Occipital lobe (tissue), 2 donors: ENCODE results near the gene ZNF275. TPM values are rescaled to one million over a fixed set of nuclear protein-coding genes. Genes with fewer than 3 reads are reported as not detected.
"Not testable (repeated sequence)": the region's sequence is repeated elsewhere in the genome, so short reads cannot be mapped to it uniquely, and the experiment has no call there.

Experiments
- DNase-seq: peaks from one replicate; lab custom pipeline; 2025; lab: John Stamatoyannopoulos, UW
- total RNA-seq: library from RNA; depleted of rRNA; stranded (reverse); fragments of >200 nt; gene quantifications from one replicate; pipeline ENCODE4 v1.2.3, GENCODE V29; 2014

Gene ZNF275
- 7.8 TPM for total RNA-seq

GRCh38 chrX:153333821-153334653, at the start of gene ZNF275:
TSS of gene ZNF275 (plus strand) at chrX:153334153. CDS start at chrX:153336680, 2,527 bp downstream.
- peak; percentile 83 for DNase-seq

GRCh38 chrX:153285678-153286077, 48.3 kb upstream of the ZNF275 start:
- not testable (repeated sequence) for DNase-seq

- DNase-seq = not testable (repeated sequence)
These were observed 45.1 kb upstream of the ZNF275 start for GRCh38 chrX:153288807-153289206.

GRCh38 chrX:153293485-153294071, 40.4 kb upstream of the ZNF275 start:
- not testable (repeated sequence) for DNase-seq

GRCh38 chrX:153297376-153297775, 36.6 kb upstream of the ZNF275 start:
- no peak for DNase-seq

GRCh38 chrX:153299855-153300254, 34.1 kb upstream of the ZNF275 start:
- DNase-seq = no peak

- DNase-seq = no peak
These were observed 32.2 kb upstream of the ZNF275 start for GRCh38 chrX:153301746-153302145.

- no peak for DNase-seq
These were observed 31.2 kb upstream of the ZNF275 start for GRCh38 chrX:153302796-153303195.

GRCh38 chrX:153303276-153304262, 30.4 kb upstream of the ZNF275 start:
- no peak for DNase-seq

GRCh38 chrX:153304988-153305736, 28.8 kb upstream of the ZNF275 start:
- no peak for DNase-seq

- DNase-seq = no peak
These were observed 28.0 kb upstream of the ZNF275 start for GRCh38 chrX:153305972-153306371.

GRCh38 chrX:153306527-153307115, 27.3 kb upstream of the ZNF275 start:
- no peak for DNase-seq

GRCh38 chrX:153307276-153308178, 26.4 kb upstream of the ZNF275 start:
- DNase-seq = no peak

GRCh38 chrX:153310901-153311300, 23.1 kb upstream of the ZNF275 start:
- no peak for DNase-seq

GRCh38 chrX:153312041-153312440, 21.9 kb upstream of the ZNF275 start:
- no peak for DNase-seq

- no peak for DNase-seq
These were observed 21.1 kb upstream of the ZNF275 start for GRCh38 chrX:153312842-153313241.

- DNase-seq = no peak
These were observed 16.6 kb upstream of the ZNF275 start for GRCh38 chrX:153317306-153317705.

- no peak for DNase-seq
These were observed 15.8 kb upstream of the ZNF275 start for GRCh38 chrX:153317996-153318722.

GRCh38 chrX:153318811-153319210, 15.1 kb upstream of the ZNF275 start:
- DNase-seq = no peak
